ENCODE data around the gene SPRY1.

The SPRY1 gene

GRCh38 chr4:123409334-123409733, 12.7 kb downstream of the SPRY1 start:
- DNase-seq (ENCODE audit: low read depth) = no peak

- no peak for DNase-seq (ENCODE audit: low read depth)
Measured at GRCh38 chr4:123411514-123411913, 14.9 kb downstream of the SPRY1 start.

- DNase-seq (ENCODE audit: low read depth) = no peak
Measured at GRCh38 chr4:123412091-123412505, 15.5 kb downstream of the SPRY1 start.

GRCh38 chr4:123412700-123413512, 16.3 kb downstream of the SPRY1 start:
- no peak for DNase-seq (ENCODE audit: low read depth)

GRCh38 chr4:123415576-123415975, 19.0 kb downstream of the SPRY1 start:
- no peak for DNase-seq (ENCODE audit: low read depth)

- DNase-seq (ENCODE audit: low read depth) = no peak
Measured at GRCh38 chr4:123415977-123416376, 19.4 kb downstream of the SPRY1 start.

- no peak for DNase-seq (ENCODE audit: low read depth)
Measured at GRCh38 chr4:123417813-123418212, 21.2 kb downstream of the SPRY1 start.

GRCh38 chr4:123418351-123418931, 21.8 kb downstream of the SPRY1 start:
- no peak for DNase-seq (ENCODE audit: low read depth)

- DNase-seq (ENCODE audit: low read depth) = no peak
Measured at GRCh38 chr4:123419885-123420755, 23.5 kb downstream of the SPRY1 start.

GRCh38 chr4:123421227-123421936, 24.8 kb downstream of the SPRY1 start:
- no peak for DNase-seq (ENCODE audit: low read depth)

- no peak for DNase-seq (ENCODE audit: low read depth)
Measured at GRCh38 chr4:123421937-123422781, 25.6 kb downstream of the SPRY1 start.

- no peak for DNase-seq (ENCODE audit: low read depth)
Measured at GRCh38 chr4:123423819-123424218, 27.2 kb downstream of the SPRY1 start.

GRCh38 chr4:123427951-123428350, 31.4 kb downstream of the SPRY1 start:
- DNase-seq (ENCODE audit: low read depth) = no peak

GRCh38 chr4:123430031-123430430, 33.4 kb downstream of the SPRY1 start:
- DNase-seq (ENCODE audit: low read depth) = no peak

- no peak for DNase-seq (ENCODE audit: low read depth)
Measured at GRCh38 chr4:123430501-123430900, 33.9 kb downstream of the SPRY1 start.

- no peak for DNase-seq (ENCODE audit: low read depth)
Measured at GRCh38 chr4:123433573-123433972, 37.0 kb downstream of the SPRY1 start.

GRCh38 chr4:123433976-123434375, 37.4 kb downstream of the SPRY1 start:
- DNase-seq (ENCODE audit: low read depth) = no peak

- no peak for DNase-seq (ENCODE audit: low read depth)
Measured at GRCh38 chr4:123435246-123436113, 38.9 kb downstream of the SPRY1 start.

GRCh38 chr4:123438031-123438430, 41.4 kb downstream of the SPRY1 start:
- no peak for DNase-seq (ENCODE audit: low read depth)
